ENCODE measurements around the gene CCDC85B.
A peak's percentile ranks its signal among the peaks of the same experiment; 100 is the strongest.
"Not testable (repeated sequence)": the region's sequence is repeated elsewhere in the genome, so short reads cannot be mapped to it uniquely, and the experiment has no call there.

CCDC85B gene

GRCh38 chr11:65886826-65887722 lies 3.4 kb upstream of the CCDC85B start:
- DNase-seq (ENCODE audit: low read depth in 2 of 2), result no peak

- no peak for DNase-seq (ENCODE audit: low read depth in 2 of 2)
Observed at GRCh38 chr11:65887723-65888162, 2.7 kb upstream of the CCDC85B start.

- peak; percentile 86 to 89 for DNase-seq (ENCODE audit: low read depth in 2 of 2)
Observed at GRCh38 chr11:65888163-65888814, 2.2 kb upstream of the CCDC85B start, which contains the start of gene FIBP. FIBP (minus strand) TSS chr11:65888471; CDS start chr11:65888418, 53 bp downstream.

DNA sequence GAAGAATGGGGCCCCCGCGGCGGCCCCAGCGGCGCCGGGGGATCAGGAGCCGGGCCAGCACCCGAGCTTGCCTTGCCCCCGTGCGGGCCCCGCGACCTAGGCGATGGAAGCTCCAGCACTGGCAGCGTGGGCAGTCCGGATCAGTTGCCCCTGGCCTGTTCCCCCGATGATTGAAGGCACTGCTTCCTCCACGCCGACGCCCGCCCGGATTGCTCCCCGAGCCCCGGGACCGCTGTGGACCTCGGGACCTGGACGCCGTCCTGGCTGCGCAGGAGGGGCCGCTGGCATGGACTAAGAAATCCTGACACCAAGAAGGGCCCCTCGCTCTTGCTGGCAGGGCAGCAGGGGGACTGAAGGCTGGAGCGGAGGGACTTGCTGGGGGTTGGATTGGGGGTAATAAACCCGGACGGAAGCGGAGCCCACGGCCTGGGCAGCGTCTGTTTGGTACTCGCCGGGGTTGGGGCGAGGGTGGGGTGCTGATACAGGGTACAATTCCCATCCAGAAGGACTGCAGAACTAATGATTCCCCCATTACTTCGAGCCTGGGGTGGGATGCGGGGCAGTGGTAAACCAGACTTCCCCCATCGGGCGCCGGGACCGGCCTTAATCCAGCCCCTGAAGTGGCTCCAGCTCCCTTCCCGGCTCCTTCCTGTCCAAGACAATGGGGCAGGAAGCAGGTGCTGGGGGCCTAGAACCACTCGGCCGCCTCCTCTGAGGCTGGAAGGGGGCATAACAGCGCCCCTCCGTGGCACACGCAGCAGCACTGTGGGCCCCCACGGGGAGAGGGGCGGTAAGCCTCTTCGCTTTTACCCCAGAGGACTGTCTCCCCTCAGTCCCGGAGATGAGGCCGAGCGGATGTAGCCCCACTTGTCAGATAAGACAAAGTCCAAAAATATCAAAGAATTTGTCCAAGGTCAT lies 1.0 kb downstream of the CCDC85B start:
- DNase-seq (ENCODE audit: low read depth in 2 of 2), result no peak

GRCh38 chr11:65892137-65892540 lies 1.7 kb downstream of the CCDC85B start:
- DNase-seq (ENCODE audit: low read depth in 2 of 2), result not testable (repeated sequence)

DNA sequence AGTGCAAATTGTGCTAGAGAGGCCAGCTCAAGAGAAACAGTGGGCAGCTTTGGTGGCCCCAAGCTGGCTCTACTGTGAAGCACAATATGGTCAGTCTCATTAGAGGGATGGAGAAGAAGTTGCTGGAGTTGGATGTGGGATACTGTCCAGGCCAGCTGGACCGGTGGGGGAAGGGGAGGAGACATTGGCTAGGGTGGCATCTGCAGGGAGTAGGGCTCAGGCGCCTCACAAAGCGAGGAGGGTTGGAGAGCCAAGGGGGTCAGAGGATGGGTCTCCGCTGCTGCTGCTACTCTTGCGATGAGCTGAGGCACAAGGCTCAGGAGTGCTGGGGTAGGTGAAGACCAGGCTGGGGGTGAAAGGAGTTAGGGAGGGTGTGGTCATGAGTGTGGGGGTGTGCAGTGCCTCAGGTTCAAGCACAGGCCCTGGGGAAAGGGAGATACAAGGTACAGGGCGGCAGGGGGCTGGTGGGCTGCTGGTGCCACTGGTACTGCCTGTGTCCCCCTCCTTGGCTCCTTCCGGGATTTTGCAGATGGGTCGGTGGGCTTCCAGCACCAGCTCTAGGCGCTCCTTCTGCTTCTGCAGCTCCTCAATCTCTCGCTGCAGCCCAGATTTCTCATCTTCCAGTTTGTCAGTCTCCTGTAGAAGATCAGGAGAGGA lies 2.3 kb downstream of the CCDC85B start:
- no peak for DNase-seq (ENCODE audit: low read depth in 2 of 2)

GRCh38 chr11:65894034-65894591 lies 3.6 kb downstream of the CCDC85B start:
- DNase-seq (ENCODE audit: low read depth in 2 of 2), result no peak

- no peak for DNase-seq (ENCODE audit: low read depth in 2 of 2)
Observed at GRCh38 chr11:65895482-65895981, 5.1 kb downstream of the CCDC85B start.

DNA sequence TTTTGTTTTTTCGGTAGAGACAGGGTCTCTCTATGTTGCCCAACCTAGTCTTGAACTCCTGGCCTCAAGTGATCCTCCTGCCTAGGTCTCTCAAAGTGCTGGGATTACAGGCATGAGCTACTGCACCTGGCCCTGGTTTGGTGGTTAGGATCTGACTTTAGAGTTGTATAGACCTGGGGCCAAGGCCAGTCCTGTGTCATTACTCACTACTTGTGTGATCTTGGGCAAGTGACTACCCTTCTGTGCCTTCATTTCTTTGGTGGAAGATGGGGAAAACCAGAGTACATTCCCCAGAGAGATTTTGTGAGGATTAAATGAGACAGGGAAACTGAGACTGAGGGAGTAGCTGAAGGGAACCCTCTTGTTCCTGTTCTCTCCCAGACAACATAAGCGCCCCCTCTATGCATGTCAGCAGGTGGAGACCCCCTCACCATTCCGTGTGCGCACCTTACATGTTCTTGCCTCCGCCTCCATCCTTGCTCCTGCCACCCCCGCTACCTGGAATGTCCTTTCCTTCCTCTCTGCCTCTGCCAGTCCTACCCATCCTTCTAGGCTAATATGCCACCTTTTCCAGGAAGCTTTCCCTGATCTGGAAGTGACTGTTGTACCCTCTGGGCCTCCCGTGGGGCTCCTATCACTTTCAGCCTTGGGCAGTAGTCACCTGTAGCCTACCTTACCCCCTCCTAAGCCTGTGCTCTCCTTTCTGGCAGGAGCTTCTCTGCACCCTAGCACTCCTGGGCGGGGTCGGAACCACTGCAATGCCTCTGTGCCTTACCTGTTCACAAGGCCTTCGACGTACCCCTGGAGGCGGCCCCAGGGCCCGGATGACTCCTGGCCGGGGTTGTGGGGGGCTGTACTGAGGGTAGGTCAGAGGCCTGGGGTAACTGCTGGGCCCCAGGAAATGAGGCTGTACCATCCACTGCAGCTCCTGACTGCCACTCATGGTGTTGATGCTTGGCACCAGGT lies 5.8 kb downstream of the CCDC85B start:
- DNase-seq (ENCODE audit: low read depth in 2 of 2), result no peak

DNA sequence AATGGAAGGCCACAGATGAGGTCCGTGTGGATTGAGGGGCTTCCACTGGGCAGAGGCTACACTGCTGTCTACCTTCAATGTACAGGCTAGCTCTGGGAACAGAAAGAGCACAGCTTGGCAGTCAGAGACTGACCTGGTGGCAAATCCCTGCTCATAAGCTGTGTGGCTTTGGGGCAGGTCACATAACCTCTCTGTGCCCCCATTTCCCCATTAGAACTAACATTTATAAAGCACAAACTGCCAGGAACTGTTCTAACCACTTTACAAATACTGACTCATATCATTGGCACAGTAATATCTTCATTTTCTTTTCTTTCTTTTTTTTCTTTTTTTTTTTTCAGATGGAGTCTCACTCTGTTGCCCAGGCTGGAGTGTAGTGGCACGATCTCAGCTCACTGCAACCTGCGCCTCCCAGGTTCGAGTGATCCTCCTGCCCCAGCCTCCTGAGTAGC lies 6.6 kb downstream of the CCDC85B start:
- no peak for DNase-seq (ENCODE audit: low read depth in 2 of 2)

DNA sequence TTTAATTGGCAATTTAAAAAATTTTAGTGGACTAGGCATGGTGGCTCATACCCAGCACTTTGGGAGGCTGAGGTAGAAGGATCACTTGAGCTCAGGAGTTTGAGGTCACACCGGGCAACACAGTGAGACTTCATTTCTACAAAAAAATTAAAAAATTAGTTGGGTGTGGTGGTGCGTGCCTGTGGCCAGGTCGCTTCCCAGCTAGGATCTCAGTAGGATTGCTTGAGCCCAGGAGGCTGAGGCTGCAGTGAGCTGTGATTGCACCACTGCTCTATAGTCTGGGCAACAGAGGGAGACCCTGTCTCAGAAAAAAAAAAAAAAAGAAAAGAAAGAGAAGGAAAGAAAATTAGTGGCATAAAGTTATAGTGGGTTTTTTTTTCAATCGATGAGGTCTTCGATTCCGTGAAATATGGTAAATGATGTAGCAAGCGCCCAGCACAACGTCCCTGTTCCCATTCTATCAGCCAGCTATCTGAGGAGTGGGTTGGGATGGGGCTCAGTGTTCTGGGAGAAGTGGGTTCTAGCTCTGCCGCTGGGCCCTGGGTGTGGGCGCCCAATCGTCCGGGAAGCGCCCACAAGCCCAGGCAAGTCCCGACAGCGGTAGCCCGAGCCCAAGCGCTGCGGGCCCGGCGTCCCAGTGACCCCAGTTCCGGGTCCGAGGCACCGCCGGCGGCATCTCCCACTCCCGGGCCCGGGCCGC lies 8.3 kb downstream of the CCDC85B start:
- DNase-seq (ENCODE audit: low read depth in 2 of 2), result no peak

DNA sequence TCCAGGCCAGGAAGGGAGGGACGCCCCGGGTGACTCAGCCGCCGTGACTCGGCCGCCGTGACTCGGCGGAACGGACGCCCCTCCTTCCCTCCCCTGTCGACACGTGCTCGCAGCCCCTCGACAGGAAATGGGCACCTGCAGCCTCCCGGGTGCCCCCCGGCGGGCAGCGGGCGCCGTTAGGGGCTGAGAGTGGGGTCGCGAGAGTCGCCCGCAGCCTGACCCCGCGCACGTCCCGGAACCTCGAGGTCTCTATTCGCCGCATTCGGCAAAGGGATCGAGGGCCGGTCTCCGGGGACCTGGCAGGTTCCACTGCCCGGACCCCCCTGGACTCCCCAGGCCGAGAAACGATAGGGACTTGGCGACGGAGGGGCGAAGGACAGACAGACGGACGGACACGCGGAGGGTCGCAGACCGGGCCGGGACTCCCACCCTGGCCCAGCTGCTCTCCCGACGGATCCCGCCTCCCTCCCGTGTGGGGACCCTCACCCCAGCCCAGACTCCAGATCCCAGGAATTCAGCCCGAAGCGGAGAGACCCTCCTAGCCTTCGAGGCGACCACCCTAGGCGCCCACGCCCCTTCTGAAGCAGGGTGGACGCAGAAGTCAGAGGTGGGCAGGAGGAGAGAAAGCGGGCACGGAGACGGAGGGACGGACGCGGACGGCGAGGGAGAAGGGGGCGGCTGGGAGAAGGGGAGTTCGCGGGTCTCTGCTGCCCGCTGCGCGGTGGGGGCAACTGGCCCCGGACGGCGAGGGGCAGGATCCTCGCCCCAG lies 9.1 kb downstream of the CCDC85B start:
- DNase-seq (ENCODE audit: low read depth in 2 of 2), result no peak

DNA sequence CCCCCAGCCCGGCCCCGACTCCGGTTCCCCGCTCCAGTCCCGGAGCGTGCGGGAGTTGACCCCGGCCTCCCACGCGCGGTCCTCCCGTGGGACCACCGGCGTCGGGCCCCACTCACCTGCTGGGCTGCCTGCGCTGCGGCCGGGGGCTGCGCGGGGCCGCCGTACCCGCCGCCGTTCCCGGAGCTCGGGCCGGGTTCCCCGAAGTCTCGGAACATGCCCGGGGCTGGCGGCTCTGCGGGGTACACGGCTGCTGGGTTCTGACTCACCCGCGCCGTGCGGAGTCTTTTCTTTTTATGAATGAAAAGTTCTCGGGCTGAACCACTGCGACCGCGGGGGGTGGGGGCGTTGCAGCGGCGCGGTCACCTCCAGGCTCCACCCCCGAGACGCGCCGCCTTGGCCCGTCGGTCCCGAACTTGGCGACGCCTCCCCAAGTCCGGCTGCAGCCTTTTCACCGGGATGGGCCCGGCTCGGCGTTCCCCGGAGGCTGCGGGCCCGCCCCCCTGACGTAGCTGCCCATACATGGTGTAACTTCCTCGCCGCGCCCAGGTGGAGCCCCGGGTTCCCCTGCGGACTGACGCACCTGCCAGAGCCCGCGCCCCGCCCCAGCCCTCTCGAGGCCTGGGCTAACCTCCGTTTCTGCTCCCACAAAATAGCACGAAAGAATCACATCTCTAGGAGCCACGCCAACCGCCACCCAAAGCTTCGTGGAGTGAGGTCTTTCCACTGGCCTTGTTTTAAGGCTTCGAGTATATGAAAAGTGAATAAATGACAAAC lies 9.8 kb downstream of the CCDC85B start, which contains the start of gene FOSL1:
Gene FOSL1, minus strand, starts transcription at position 264 of the 774 bp plus-strand sequence. Its CDS starts 49 bp downstream, at position 215.
- DNase-seq (ENCODE audit: low read depth in 2 of 2), result peak; percentile 76 to 77

GRCh38 chr11:65900899-65901180 lies 10.4 kb downstream of the CCDC85B start:
- DNase-seq (ENCODE audit: low read depth in 2 of 2), result no peak

DNA sequence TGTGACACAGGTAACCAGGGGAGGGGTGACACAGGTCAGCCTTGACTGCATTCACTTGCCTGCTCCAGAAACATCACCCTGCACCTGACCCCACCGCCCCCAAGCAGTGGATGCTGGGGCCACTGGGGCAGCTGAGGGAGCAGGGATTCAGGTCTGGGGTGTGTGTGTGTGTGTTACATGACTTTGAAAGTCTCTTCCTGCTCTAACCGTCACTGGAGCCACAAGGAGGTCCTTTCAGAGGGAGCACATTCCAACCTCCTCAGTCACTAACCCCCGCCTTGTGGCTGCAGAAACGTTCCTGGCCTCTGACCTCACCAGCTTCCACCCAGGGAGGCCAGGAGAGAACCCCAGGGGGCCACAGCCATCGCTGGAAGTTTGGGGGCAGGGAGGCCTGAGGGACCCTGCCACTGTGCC lies 12.6 kb downstream of the CCDC85B start:
- DNase-seq (ENCODE audit: low read depth in 2 of 2), result no peak

DNA sequence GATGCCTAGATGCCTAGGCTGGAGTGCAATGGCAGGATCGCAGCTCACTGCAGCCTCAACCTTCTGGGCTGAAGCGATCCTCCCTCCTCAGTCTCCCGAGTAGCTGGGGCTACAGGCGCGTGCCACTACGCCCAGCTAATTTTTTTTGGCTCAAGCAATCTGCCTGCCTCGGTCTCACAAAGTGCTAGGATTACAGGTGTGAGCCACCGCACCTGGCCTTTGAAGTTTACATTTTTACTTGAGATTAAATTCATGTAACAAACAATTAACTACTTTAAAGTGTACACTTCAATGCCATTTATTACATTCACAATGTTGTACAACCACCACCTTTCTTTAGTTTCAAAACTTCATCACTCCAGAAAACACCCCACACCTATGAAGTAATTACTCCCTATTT lies 13.2 kb downstream of the CCDC85B start:
- DNase-seq (ENCODE audit: low read depth in 2 of 2), result no peak

- no peak for DNase-seq (ENCODE audit: low read depth in 2 of 2)
Observed at GRCh38 chr11:65906602-65907001, 16.1 kb downstream of the CCDC85B start.

Data from stimulated activated CD8-positive, alpha-beta memory T cell treated with anti-CD3 and anti-CD28 coated beads, Interleukin-7, amount 100 ng/mL, for 1 hour (primary cell).